Stimulated activated CD4-positive, alpha-beta T cell treated with anti-CD3 and anti-CD28 coated beads, Interleukin-12 subunit alpha, Interleukin-12 subunit beta, amount 100 ng/mL, for 24 hours (primary cell): ENCODE results near the gene UNC13C.

Experiments used
- DNase-seq, 2 experiments: peaks; one replicate each; pipeline ENCODE4 v3.0.0-alpha.2; 2020; ENCODE audit warnings: low read depth in 2 of 2

UNC13C gene

GRCh38 chr15:54566654-54567053 lies 588.4 kb downstream of the UNC13C start:
- no peak for DNase-seq

GRCh38 chr15:54567408-54568035 lies 589.3 kb downstream of the UNC13C start:
- DNase-seq, result no peak

- DNase-seq, result no peak
Measured at GRCh38 chr15:54568381-54568780, 590.1 kb downstream of the UNC13C start.

DNA sequence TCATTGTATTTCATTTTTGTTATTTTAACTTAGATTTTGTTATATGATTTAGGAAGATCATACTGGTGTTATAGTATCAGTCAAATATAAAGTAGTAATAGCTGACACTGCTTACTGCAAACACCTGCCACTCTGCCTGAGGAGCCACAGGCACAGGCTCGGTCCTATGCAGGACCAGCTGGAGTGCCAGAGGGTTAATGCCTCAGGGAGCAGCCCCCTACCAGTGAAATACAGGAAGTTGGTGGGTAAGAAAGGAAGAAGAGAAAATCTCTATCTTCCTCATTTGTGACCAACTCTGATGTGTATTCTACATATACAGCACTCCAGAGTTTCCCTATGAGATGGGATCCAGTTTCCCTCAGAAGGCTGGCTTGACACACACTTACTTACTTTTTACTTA lies 593.3 kb downstream of the UNC13C start:
- no peak for DNase-seq

DNA sequence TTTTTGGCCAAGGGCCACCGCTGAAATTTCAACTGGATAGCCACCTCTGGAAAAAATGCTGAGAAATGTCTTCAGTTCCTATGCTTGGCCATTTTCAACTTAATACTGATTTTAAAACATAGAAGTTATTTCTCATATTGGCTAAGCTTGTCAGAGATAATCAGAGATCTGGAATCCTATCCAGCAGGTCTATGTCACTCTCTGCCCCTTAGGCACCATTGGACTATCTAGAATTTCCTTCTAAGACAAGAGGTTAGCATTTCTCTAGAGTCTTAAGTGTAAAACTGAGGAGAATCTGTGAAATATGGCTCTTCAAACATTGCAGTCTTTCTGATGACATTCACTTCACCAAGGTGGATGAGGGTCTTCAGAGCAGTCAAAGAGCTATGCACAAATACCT lies 597.3 kb downstream of the UNC13C start:
- DNase-seq, result no peak

GRCh38 chr15:54576298-54576935 lies 598.2 kb downstream of the UNC13C start:
- DNase-seq, result no peak

- no peak for DNase-seq
Measured at GRCh38 chr15:54577476-54578250, 599.4 kb downstream of the UNC13C start.

- DNase-seq, result no peak
Measured at GRCh38 chr15:54579855-54580254, 601.6 kb downstream of the UNC13C start.

GRCh38 chr15:54580643-54581042 lies 602.4 kb downstream of the UNC13C start:
- DNase-seq, result no peak

DNA sequence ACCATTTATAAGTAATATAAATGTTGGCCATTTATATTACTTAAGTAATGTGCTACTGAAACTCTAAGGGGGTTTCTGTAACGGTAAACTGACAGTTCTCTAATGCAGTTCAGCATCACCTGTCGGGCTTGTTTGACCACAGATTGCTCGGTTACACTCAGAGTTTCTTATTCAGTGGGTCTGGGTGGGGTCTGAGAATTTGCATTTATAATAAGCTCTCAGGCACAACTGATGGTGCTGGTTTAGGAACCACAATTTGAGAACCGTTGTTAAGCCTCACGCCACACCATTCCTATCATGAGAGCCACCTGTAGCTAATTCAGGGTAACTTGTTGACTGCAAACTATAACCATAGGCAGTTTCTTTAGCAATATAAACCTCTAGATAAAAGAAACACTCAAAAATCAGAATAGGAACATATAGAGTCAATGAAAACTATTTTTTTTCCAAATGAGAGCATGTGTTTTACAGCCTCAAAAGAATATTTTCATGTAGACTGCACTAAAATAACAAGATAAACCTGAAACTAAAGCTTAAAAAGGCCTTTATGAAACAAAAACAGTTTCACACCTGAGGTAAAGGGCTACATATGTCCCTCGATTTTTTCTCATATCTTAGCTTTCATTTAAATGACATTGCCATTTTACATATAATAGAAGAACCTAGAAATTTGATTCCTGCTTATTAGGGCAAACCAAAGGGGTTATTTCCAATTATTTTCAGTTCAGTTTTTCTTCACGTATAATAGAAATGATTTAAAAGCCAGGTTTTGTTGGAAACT lies 604.8 kb downstream of the UNC13C start:
- no peak for DNase-seq

GRCh38 chr15:54585063-54585462 lies 606.8 kb downstream of the UNC13C start:
- no peak for DNase-seq

DNA sequence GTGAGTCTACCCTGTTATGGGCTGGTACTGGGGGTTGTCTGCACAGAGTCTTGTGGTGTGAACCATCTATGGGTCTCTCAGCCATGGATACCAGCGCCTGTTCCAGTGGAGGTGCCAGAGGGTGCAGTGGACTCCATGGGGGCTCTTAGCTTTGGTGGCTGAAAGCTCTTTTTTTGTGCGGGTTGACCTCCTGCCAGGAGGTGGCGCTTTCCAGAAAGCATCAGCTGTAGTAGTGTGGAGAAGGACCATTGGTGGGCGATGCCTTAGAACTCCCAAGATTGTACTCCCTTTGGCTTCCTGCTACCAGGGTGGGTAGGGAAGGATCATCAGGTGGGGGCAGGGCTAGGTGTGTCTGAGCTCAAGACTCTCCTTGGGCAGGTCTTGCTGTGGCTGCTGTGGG lies 615.9 kb downstream of the UNC13C start:
- no peak for DNase-seq

GRCh38 chr15:54599386-54599785 lies 621.1 kb downstream of the UNC13C start:
- DNase-seq, result no peak

DNA sequence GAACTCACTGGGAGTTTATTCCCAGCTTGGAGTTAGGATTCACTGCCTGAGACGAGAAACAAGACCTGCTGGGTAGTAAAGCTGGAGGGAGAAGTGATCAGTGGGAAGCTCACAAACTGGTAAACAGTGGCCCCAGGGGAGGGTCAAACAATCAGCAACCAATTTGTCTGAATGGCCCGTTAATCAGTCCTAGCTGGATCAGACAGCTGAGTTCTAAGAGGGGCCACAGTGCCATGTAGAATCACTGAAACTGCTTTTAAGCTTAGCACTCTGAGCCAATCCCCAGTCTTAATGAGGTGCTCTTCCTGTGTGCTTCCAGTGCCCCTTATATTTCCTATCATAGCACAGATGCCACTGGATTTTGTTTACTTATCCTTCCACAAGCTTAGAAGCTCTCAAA lies 626.8 kb downstream of the UNC13C start:
- no peak for DNase-seq

DNA sequence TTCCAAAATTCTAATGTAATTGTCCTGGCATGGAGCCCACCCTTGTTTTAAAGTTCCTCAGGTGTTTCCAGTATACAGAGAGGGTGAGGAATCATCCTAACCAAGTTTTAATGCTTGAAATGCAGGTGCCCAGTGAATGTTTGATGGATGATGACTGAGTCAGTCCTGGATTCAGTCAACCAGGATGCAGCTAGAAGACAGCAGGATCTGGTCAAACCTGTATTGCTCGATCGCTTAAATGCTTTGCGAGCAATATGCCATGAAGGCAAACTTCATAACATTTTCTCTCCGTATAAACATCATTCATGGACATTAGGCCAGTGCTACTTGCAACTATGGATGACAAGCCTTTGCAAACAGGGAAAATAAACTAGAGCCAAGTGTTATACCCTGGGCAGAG lies 627.3 kb downstream of the UNC13C start:
- DNase-seq, result no peak

GRCh38 chr15:54608876-54609835 lies 630.9 kb downstream of the UNC13C start:
- no peak for DNase-seq

GRCh38 chr15:54618120-54618519 lies 639.9 kb downstream of the UNC13C start:
- no peak for DNase-seq

DNA sequence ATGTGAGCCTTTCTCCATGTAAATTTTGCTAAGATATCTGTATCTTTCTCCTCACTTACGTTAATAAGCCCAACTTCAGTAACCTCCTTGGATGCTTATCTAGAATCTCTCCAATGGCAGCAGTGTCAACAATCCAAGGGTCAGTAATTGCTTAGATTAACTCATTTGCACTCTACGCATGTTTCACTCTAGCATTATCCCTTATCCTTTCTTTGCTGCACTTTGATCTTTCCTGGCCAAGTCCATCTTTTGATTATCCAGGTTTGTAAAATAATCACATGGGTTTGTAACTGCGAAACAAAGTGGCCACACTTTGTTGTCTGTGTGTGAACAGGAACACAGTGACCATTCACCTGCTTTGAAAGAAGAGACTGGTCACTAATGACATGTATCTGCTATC lies 640.9 kb downstream of the UNC13C start:
- no peak for DNase-seq

DNA sequence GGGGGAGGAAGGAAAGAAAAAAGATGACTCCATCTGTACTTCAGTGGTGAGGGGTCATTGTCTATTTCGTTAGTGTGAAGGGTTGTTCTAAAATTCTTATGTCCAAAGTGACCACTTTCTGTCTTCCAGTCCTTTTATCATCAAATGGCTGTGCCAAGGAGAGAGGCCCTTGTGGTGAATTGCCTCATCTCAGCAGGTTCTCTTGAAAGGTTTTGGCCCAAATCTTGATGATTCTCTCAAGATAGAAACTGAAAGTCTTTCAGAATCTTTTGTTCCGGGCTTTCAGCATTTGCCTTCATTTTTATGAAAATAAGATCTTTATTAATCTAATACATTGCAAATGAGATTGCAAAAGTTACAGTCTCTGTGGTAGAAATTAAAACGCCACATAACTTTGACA lies 642.7 kb downstream of the UNC13C start:
- no peak for DNase-seq

- DNase-seq, result no peak
Measured at GRCh38 chr15:54636147-54636546, 657.9 kb downstream of the UNC13C start.

GRCh38 chr15:54638666-54639065 lies 660.4 kb downstream of the UNC13C start:
- no peak for DNase-seq
